ENCODE measurements around the gene RABGAP1L.

GRCh38 chr1:174874331-174875053 lies 715.2 kb downstream of the RABGAP1L start:
- TF ChIP-seq CTCF (conservative IDR thresholded peaks at IDR 0.05; ENCODE audit: low read length) (no peak), EZH2phosphoT487 (IDR thresholded peaks at IDR 0.05; ENCODE audit: borderline replicate concordance, low read depth, low read length) (no peak)

All from OCI-LY7 (cell line).